Uterus (tissue), 2 donors: Measurements from ENCODE around the gene MCM5.

Experiments used
- CTCF ChIP-seq, 4 experiments: fragments of 200-600 bp in 2 of 4; fragments of 450-650 bp in 2 of 4; sonication (generic) in 2 of 4; IDR thresholded peaks; one replicate each; pipeline ENCODE4 v1.5.1; 2016 to 2019; ENCODE audit warnings: antibody characterized with exemption in 4 of 4, mild to moderate bottlenecking in 2 of 4, moderate library complexity in 1 of 4
- POLR2A ChIP-seq, 2 donors: fragments of 450-650 bp; IDR thresholded peaks; one replicate each; pipeline ENCODE4 v1.6.1; 2016; ENCODE audit warnings: antibody characterized with exemption in 2 of 2, mild to moderate bottlenecking in 1 of 2, moderate library complexity in 1 of 2

- TF ChIP-seq CTCF (IDR thresholded peaks at IDR 0.05) = no peak
- no peak for TF ChIP-seq POLR2A (IDR thresholded peaks at IDR 0.05)
These were observed 24.9 kb upstream of the MCM5 start for GRCh38 chr22:35375031-35375430.
